ENCODE measurements around the gene INSIG1.
A peak's percentile ranks its signal among the peaks of the same experiment; 100 is the strongest.

INSIG1 gene

GRCh38 chr7:155296788-155297516 is 726 bp upstream of the INSIG1 start:
- Histone ChIP-seq H3K4me1 (ENCODE audit: control insufficient read depth in 1 of 2, insufficient read depth in 2 of 2, low read length in 2 of 2) (peaks cover 14 to 19% of the 10 kb centered on the region in 2 donors), H3K36me3 (ENCODE audit: control insufficient read depth in 1 of 2, insufficient read depth in 2 of 2, low read length in 2 of 2) (peaks cover 0 to 4% of the 10 kb centered on the region in 2 donors), H3K4me3 (ENCODE audit: low read depth in 1 of 2, low read length in 2 of 2) (peak overlapping the region; percentile 63 to 77), H3K27me3 (ENCODE audit: low read depth, low read length) (no peaks in the 10 kb centered on the region), H3K9me3 (ENCODE audit: control insufficient read depth in 1 of 2, low read length in 2 of 2) (no peaks in the 10 kb centered on the region), H3K27ac (ENCODE audit: low read length) (peak overlapping the region; percentile 35)

- Histone ChIP-seq H3K4me1 (ENCODE audit: control insufficient read depth in 1 of 2, insufficient read depth in 2 of 2, low read length in 2 of 2) (peaks cover 14 to 19% of the 10 kb centered on the region in 2 donors), H3K27ac (ENCODE audit: low read length) (peak overlapping the region; percentile 72), H3K9me3 (ENCODE audit: control insufficient read depth in 1 of 2, low read length in 2 of 2) (no peaks in the 10 kb centered on the region), H3K4me3 (ENCODE audit: low read depth in 1 of 2, low read length in 2 of 2) (peak overlapping the region; percentile 80 to 85), H3K27me3 (ENCODE audit: low read depth, low read length) (no peaks in the 10 kb centered on the region), H3K36me3 (ENCODE audit: control insufficient read depth in 1 of 2, insufficient read depth in 2 of 2, low read length in 2 of 2) (peaks cover 6 to 9% of the 10 kb centered on the region in 2 donors)
These were observed 683 bp downstream of the INSIG1 start for GRCh38 chr7:155298288-155298833.

- Histone ChIP-seq H3K27ac (ENCODE audit: low read length) (peak overlapping the region; percentile 72), H3K36me3 (ENCODE audit: control insufficient read depth in 1 of 2, insufficient read depth in 2 of 2, low read length in 2 of 2) (peaks cover 12 to 15% of the 10 kb centered on the region in 2 donors), H3K9me3 (ENCODE audit: control insufficient read depth in 1 of 2, low read length in 2 of 2) (no peaks in the 10 kb centered on the region), H3K4me3 (ENCODE audit: low read depth in 1 of 2, low read length in 2 of 2) (peak overlapping the region; percentile 80 to 85), H3K4me1 (ENCODE audit: control insufficient read depth in 1 of 2, insufficient read depth in 2 of 2, low read length in 2 of 2) (peaks cover 14 to 19% of the 10 kb centered on the region in 2 donors), H3K27me3 (ENCODE audit: low read depth, low read length) (no peaks in the 10 kb centered on the region)
These were observed 1.3 kb downstream of the INSIG1 start for GRCh38 chr7:155298834-155299534.

- Histone ChIP-seq H3K27ac (ENCODE audit: low read length) (peak overlapping the region; percentile 68), H3K4me1 (ENCODE audit: control insufficient read depth in 1 of 2, insufficient read depth in 2 of 2, low read length in 2 of 2) (peaks cover 14 to 19% of the 10 kb centered on the region in 2 donors), H3K4me3 (ENCODE audit: low read depth in 1 of 2, low read length in 2 of 2) (peak overlapping the region; percentile 80 to 85), H3K36me3 (ENCODE audit: control insufficient read depth in 1 of 2, insufficient read depth in 2 of 2, low read length in 2 of 2) (peaks cover 17 to 22% of the 10 kb centered on the region in 2 donors), H3K9me3 (ENCODE audit: control insufficient read depth in 1 of 2, low read length in 2 of 2) (no peaks in the 10 kb centered on the region), H3K27me3 (ENCODE audit: low read depth, low read length) (no peaks in the 10 kb centered on the region)
These were observed 2.0 kb downstream of the INSIG1 start for GRCh38 chr7:155299535-155300202.

GRCh38 chr7:155300641-155301452 is 3.2 kb downstream of the INSIG1 start:
- Histone ChIP-seq H3K27ac (ENCODE audit: low read length) (peak overlapping the region; percentile 41), H3K36me3 (ENCODE audit: control insufficient read depth in 1 of 2, insufficient read depth in 2 of 2, low read length in 2 of 2) (peaks cover 22 to 24% of the 10 kb centered on the region in 2 donors), H3K27me3 (ENCODE audit: low read depth, low read length) (no peaks in the 10 kb centered on the region), H3K9me3 (ENCODE audit: control insufficient read depth in 1 of 2, low read length in 2 of 2) (no peaks in the 10 kb centered on the region), H3K4me3 (ENCODE audit: low read depth in 1 of 2, low read length in 2 of 2) (peak overlapping the region in 1 of 2 donors; percentile 17), H3K4me1 (ENCODE audit: control insufficient read depth in 1 of 2, insufficient read depth in 2 of 2, low read length in 2 of 2) (peaks cover 14 to 19% of the 10 kb centered on the region in 2 donors)

- H3K9me3 ChIP-seq (ENCODE audit: control insufficient read depth in 1 of 2, low read length in 2 of 2) = no peaks in the 10 kb centered on the region
- no peaks in the 10 kb centered on the region for H3K27me3 ChIP-seq (ENCODE audit: low read depth, low read length)
- H3K36me3 ChIP-seq (ENCODE audit: control insufficient read depth in 1 of 2, insufficient read depth in 2 of 2, low read length in 2 of 2) = peaks cover 38 to 47% of the 10 kb centered on the region in 2 donors
- H3K4me1 ChIP-seq (ENCODE audit: control insufficient read depth in 1 of 2, insufficient read depth in 2 of 2, low read length in 2 of 2) = peaks cover 14% of the 10 kb centered on the region in 2 donors
- H3K27ac ChIP-seq (ENCODE audit: low read length) = no peak overlapping the region
- H3K4me3 ChIP-seq (ENCODE audit: low read depth in 1 of 2, low read length in 2 of 2) = no peak overlapping the region
These were observed 5.4 kb downstream of the INSIG1 start for GRCh38 chr7:155303039-155303593.

GRCh38 chr7:155303897-155304296 is 6.2 kb downstream of the INSIG1 start:
- Histone ChIP-seq H3K27ac (ENCODE audit: low read length) (no peak overlapping the region), H3K4me3 (ENCODE audit: low read depth in 1 of 2, low read length in 2 of 2) (no peak overlapping the region), H3K27me3 (ENCODE audit: low read depth, low read length) (no peaks in the 10 kb centered on the region), H3K36me3 (ENCODE audit: control insufficient read depth in 1 of 2, insufficient read depth in 2 of 2, low read length in 2 of 2) (peaks cover 46 to 55% of the 10 kb centered on the region in 2 donors), H3K9me3 (ENCODE audit: control insufficient read depth in 1 of 2, low read length in 2 of 2) (no peaks in the 10 kb centered on the region), H3K4me1 (ENCODE audit: control insufficient read depth in 1 of 2, insufficient read depth in 2 of 2, low read length in 2 of 2) (peaks cover 14% of the 10 kb centered on the region in 2 donors)

- H3K4me1 ChIP-seq (ENCODE audit: control insufficient read depth in 1 of 2, insufficient read depth in 2 of 2, low read length in 2 of 2) = peaks cover 5 to 6% of the 10 kb centered on the region in 2 donors
- peaks cover 48 to 68% of the 10 kb centered on the region in 2 donors for H3K36me3 ChIP-seq (ENCODE audit: control insufficient read depth in 1 of 2, insufficient read depth in 2 of 2, low read length in 2 of 2)
- no peaks in the 10 kb centered on the region for H3K9me3 ChIP-seq (ENCODE audit: control insufficient read depth in 1 of 2, low read length in 2 of 2)
- H3K4me3 ChIP-seq (ENCODE audit: low read depth in 1 of 2, low read length in 2 of 2) = no peak overlapping the region
- no peaks in the 10 kb centered on the region for H3K27me3 ChIP-seq (ENCODE audit: low read depth, low read length)
- no peak overlapping the region for H3K27ac ChIP-seq (ENCODE audit: low read length)
These were observed 7.7 kb downstream of the INSIG1 start for GRCh38 chr7:155305231-155305904.

GRCh38 chr7:155306673-155307470 is 9.2 kb downstream of the INSIG1 start:
- no peaks in the 10 kb centered on the region for H3K4me1 ChIP-seq (ENCODE audit: control insufficient read depth in 1 of 2, insufficient read depth in 2 of 2, low read length in 2 of 2)
- no peak overlapping the region for H3K27ac ChIP-seq (ENCODE audit: low read length)
- peaks cover 45 to 73% of the 10 kb centered on the region in 2 donors for H3K36me3 ChIP-seq (ENCODE audit: control insufficient read depth in 1 of 2, insufficient read depth in 2 of 2, low read length in 2 of 2)

More at GRCh38 chr7:155306673-155307470, 9.2 kb downstream of the INSIG1 start:
- Histone ChIP-seq H3K27me3 (ENCODE audit: low read depth, low read length) (no peaks in the 10 kb centered on the region), H3K9me3 (ENCODE audit: control insufficient read depth in 1 of 2, low read length in 2 of 2) (no peaks in the 10 kb centered on the region), H3K4me3 (ENCODE audit: low read depth in 1 of 2, low read length in 2 of 2) (no peak overlapping the region)

Data from muscle layer of duodenum (tissue), 2 donors.